ENCODE measurements around the gene EXOC3L4.
"Not testable (repeated sequence)": the region's sequence is repeated elsewhere in the genome, so short reads cannot be mapped to it uniquely, and the experiment has no call there.

Gene EXOC3L4

GRCh38 chr14:103135333-103136260 lies 41.1 kb downstream of the EXOC3L4 start:
- DNase-seq, result no peak

- DNase-seq, result peak in 1 of 2 experiments; percentile 52
These were observed 42.1 kb downstream of the EXOC3L4 start for GRCh38 chr14:103136388-103137271.

- DNase-seq, result no peak
These were observed 43.3 kb downstream of the EXOC3L4 start for GRCh38 chr14:103137689-103138300.

GRCh38 chr14:103138301-103139131 lies 44.0 kb downstream of the EXOC3L4 start:
- no peak for DNase-seq

GRCh38 chr14:103139132-103140025 lies 44.9 kb downstream of the EXOC3L4 start:
- DNase-seq, result no peak

GRCh38 chr14:103140316-103141109 lies 46.0 kb downstream of the EXOC3L4 start:
- peak; percentile 62 to 86 for DNase-seq

GRCh38 chr14:103141117-103141796 lies 46.7 kb downstream of the EXOC3L4 start:
- peak; percentile 55 to 77 for DNase-seq

GRCh38 chr14:103142026-103142425 lies 47.5 kb downstream of the EXOC3L4 start:
- peak; percentile 93 to 98 for DNase-seq

GRCh38 chr14:103142721-103143302 lies 48.3 kb downstream of the EXOC3L4 start:
- DNase-seq, result peak in 1 of 2 experiments; percentile 48

- no peak for DNase-seq
These were observed 49.0 kb downstream of the EXOC3L4 start for GRCh38 chr14:103143506-103143905.

- no peak for DNase-seq
These were observed 49.6 kb downstream of the EXOC3L4 start for GRCh38 chr14:103144085-103144484.

GRCh38 chr14:103146141-103146709 lies 51.7 kb downstream of the EXOC3L4 start:
- no peak for DNase-seq

GRCh38 chr14:103149351-103150237 lies 55.1 kb downstream of the EXOC3L4 start:
- no peak for DNase-seq

GRCh38 chr14:103151270-103151945 lies 56.9 kb downstream of the EXOC3L4 start:
- no peak for DNase-seq

GRCh38 chr14:103155010-103155409 lies 60.5 kb downstream of the EXOC3L4 start:
- no peak for DNase-seq

GRCh38 chr14:103155416-103155815 lies 60.9 kb downstream of the EXOC3L4 start:
- DNase-seq, result not testable (repeated sequence)

GRCh38 chr14:103155826-103156394 lies 61.4 kb downstream of the EXOC3L4 start:
- DNase-seq, result no peak

Measured in NCI-H524 (cell line).